K562 treated with DMSO at 1 percent for 12 hours (cell line): ENCODE results near the gene NR2E1. TPM values are rescaled to one million over a fixed set of nuclear protein-coding genes. Genes with fewer than 3 reads are reported as not detected.

Experiments used
- total RNA-seq: library from RNA; unstranded; fragments of 300-600 nt; gene quantifications from 2 replicates; pipeline ENCODE4 v1.2.3, GENCODE V29; 2022; ENCODE audit not compliant: insufficient read depth

NR2E1 gene
- not detected in 2 replicates for total RNA-seq

GRCh38 chr6:108165714-108166663 lies at the start of gene NR2E1:
NR2E1 (plus strand) TSS chr6:108166022; CDS start chr6:108166766, 744 bp downstream.

Other genes starting within 250 kb of the NR2E1 start
- gene SEC63, start 207.8 kb upstream of the NR2E1 start, total RNA-seq, result 9.5 and 23.7 TPM in 2 replicates
- 19.0 and 43.5 TPM in 2 replicates for gene OSTM1, start 91.3 kb upstream of the NR2E1 start, total RNA-seq
- gene SNX3, start 95.0 kb downstream of the NR2E1 start, total RNA-seq, result 135 and 192 TPM in 2 replicates
- gene AFG1L, start 129.0 kb downstream of the NR2E1 start, total RNA-seq, result 3.3 and 4.6 TPM in 2 replicates